Keratinocyte (primary cell): Measurements from ENCODE around the gene GOLIM4.

Experiments
- CTCF ChIP-seq, 3 experiments: IDR thresholded peaks in 1 of 3; conservative IDR thresholded peaks in 1 of 3; optimal IDR thresholded peaks in 1 of 3; 2 replicates in 2 of 3; 3 replicates in 1 of 3; pipeline versions ENCODE3 to v1.5.1; 2011; ENCODE audit warnings: low read length in 3 of 3, mild to moderate bottlenecking in 3 of 3, moderate library complexity in 2 of 3, control low read depth in 1 of 3, inconsistent platforms in 1 of 3; ENCODE audit not compliant: insufficient read depth in 2 of 3; ENCODE audit errors: extremely low read depth in 1 of 3
- EZH2 ChIP-seq: IDR thresholded peaks from one replicate; pipeline ENCODE4 v1.6.1; 2012; ENCODE audit warnings: inconsistent platforms, mild to moderate bottlenecking, low read length, moderate library complexity

DNA sequence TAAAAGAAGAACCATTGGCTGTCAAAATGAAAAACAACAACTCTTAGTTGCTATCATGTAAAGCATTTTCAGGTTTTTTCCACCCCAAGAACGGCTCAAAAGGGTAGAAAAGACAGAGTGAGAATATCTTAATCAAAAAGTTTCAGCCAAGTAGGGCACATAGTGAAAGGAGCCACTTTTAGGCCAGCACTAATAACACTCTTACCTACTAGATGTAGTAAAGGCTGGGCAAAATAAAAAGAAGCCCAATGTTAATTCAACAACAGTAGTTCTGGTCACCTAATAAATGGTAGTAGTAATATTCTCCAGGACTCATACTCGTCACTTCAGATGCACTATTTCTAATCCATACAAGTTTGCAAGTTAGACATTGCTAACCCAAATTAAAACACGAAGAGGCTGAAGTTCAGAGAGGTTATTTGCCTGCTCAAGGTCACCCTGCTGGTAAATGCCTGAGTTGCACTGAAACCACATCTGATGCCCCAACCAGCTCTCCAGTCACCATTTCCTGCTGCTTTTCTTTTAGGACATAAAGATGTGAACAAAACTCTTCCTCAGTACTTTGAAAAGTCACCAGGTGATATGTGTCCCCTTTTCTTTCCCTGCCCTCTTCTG lies 7.5 kb downstream of the GOLIM4 start:
- TF ChIP-seq CTCF (optimal IDR thresholded peaks at IDR 0.05 in 1 of 3, IDR thresholded peaks at IDR 0.05 in 1 of 3, conservative IDR thresholded peaks at IDR 0.05 in 1 of 3; ENCODE audit: extremely low read depth in 1 of 3, insufficient read depth in 2 of 3, low read length in 3 of 3) (peak; percentile 25 to 45 (median 34)), EZH2 (no peak)
